ENCODE measurements around the gene LRRC37A2. TPM values are rescaled to one million over a fixed set of nuclear protein-coding genes. Genes with fewer than 3 reads are reported as not detected.
"Not testable (repeated sequence)": the region's sequence is repeated elsewhere in the genome, so short reads cannot be mapped to it uniquely, and the experiment has no call there.

The LRRC37A2 gene
- 10 to 100 TPM in 1 of 4 donors, 1 to 10 TPM in 3; 2.6 to 13.3 (median 5.7) TPM for total RNA-seq
- 1 to 10 TPM; 1.5 to 6.7 (median 1.9) TPM for polyA plus RNA-seq
- long read RNA-seq, donor 1, partial matches to known transcripts = 0 of 1 reads
- long read RNA-seq, donor 1, other reads (novel, unspliced or antisense) = 1 of 1 reads
- long read RNA-seq, donor 2, partial matches to known transcripts = 1 of 2 reads
- long read RNA-seq, donor 2, other reads (novel, unspliced or antisense) = 1 of 2 reads

GRCh38 chr17:46512168-46512567 is at the start of gene LRRC37A2:
TSS of gene LRRC37A2 (plus strand) at chr17:46512468. CDS start at chr17:46512713, 245 bp downstream.
- WGBS, 3 donors = 61 to 97% (median 91%) methylated on average over 1 to 3 of the region's 11 CpGs
- ATAC-seq; H3K36me3 ChIP-seq (ENCODE audit: insufficient read depth in 1 of 2, low read depth in 1 of 2); DNase-seq; H3K27ac ChIP-seq; H3K4me3 ChIP-seq; H3K27me3 ChIP-seq (ENCODE audit: insufficient read depth in 3 of 3, low read length in 2 of 3); H3K9me3 ChIP-seq; intact Hi-C loops (cut with DNase I); H3K4me1 ChIP-seq: not testable (repeated sequence)

GRCh38 chr17:46467618-46468017 is 44.6 kb upstream of the LRRC37A2 start:
- DNase-seq; H3K4me1 ChIP-seq; H3K27ac ChIP-seq; intact Hi-C loops (cut with DNase I); H3K27me3 ChIP-seq (ENCODE audit: insufficient read depth in 3 of 3, low read length in 2 of 3); H3K36me3 ChIP-seq (ENCODE audit: insufficient read depth in 1 of 2, low read depth in 1 of 2); H3K9me3 ChIP-seq; H3K4me3 ChIP-seq: not testable (repeated sequence)
- 81 to 87% methylated on average over 2 to 3 of the region's 5 CpGs; no CpG with 5 or more reads in 1 of the 3 donors for WGBS, 3 donors
- ATAC-seq = peak in 1 of 4 donors; percentile 26

GRCh38 chr17:46474489-46474888 is 37.8 kb upstream of the LRRC37A2 start:
- 89 to 100% methylated on average over 1 of the region's 3 CpGs; no CpG with 5 or more reads in 1 of the 3 donors for WGBS, 3 donors
- intact Hi-C loops (cut with DNase I); H3K9me3 ChIP-seq; H3K36me3 ChIP-seq (ENCODE audit: insufficient read depth in 1 of 2, low read depth in 1 of 2); H3K27ac ChIP-seq; DNase-seq; H3K27me3 ChIP-seq (ENCODE audit: insufficient read depth in 3 of 3, low read length in 2 of 3); H3K4me1 ChIP-seq; H3K4me3 ChIP-seq: not testable (repeated sequence)
- ATAC-seq = peak in 1 of 4 donors; percentile 70

- DNase-seq; H3K9me3 ChIP-seq; H3K27ac ChIP-seq; H3K4me1 ChIP-seq; ATAC-seq; H3K36me3 ChIP-seq (ENCODE audit: insufficient read depth in 1 of 2, low read depth in 1 of 2); H3K27me3 ChIP-seq (ENCODE audit: insufficient read depth in 3 of 3, low read length in 2 of 3); intact Hi-C loops (cut with DNase I); H3K4me3 ChIP-seq: not testable (repeated sequence)
- 90 to 92% methylated on average over 1 of the region's 2 CpGs; no CpG with 5 or more reads in 1 of the 3 donors for whole genome bisulfite sequencing, 3 donors
Observed at GRCh38 chr17:46475583-46475982, 36.7 kb upstream of the LRRC37A2 start.

GRCh38 chr17:46478823-46479222 is 33.4 kb upstream of the LRRC37A2 start:
- H3K4me3 ChIP-seq; ATAC-seq; H3K27me3 ChIP-seq (ENCODE audit: insufficient read depth in 3 of 3, low read length in 2 of 3); H3K9me3 ChIP-seq; H3K36me3 ChIP-seq (ENCODE audit: insufficient read depth in 1 of 2, low read depth in 1 of 2); H3K4me1 ChIP-seq; DNase-seq; intact Hi-C loops (cut with DNase I); H3K27ac ChIP-seq: not testable (repeated sequence)
- no CpG with 5 or more reads among the region's 3 CpGs for WGBS, 3 donors

- H3K27ac ChIP-seq; H3K4me3 ChIP-seq; H3K9me3 ChIP-seq; H3K27me3 ChIP-seq (ENCODE audit: insufficient read depth in 3 of 3, low read length in 2 of 3); ATAC-seq; DNase-seq; intact Hi-C loops (cut with DNase I); H3K36me3 ChIP-seq (ENCODE audit: insufficient read depth in 1 of 2, low read depth in 1 of 2); H3K4me1 ChIP-seq: not testable (repeated sequence)
- WGBS, 3 donors = no CpG with 5 or more reads among the region's 2 CpGs
Observed at GRCh38 chr17:46481310-46481709, 31.0 kb upstream of the LRRC37A2 start.

GRCh38 chr17:46492021-46492420 is 20.2 kb upstream of the LRRC37A2 start:
- peak in 1 of 2 donors; percentile 44 for DNase-seq
- H3K9me3 ChIP-seq; H3K4me1 ChIP-seq; ATAC-seq; H3K27me3 ChIP-seq (ENCODE audit: insufficient read depth in 3 of 3, low read length in 2 of 3); intact Hi-C loops (cut with DNase I); H3K4me3 ChIP-seq; H3K27ac ChIP-seq; H3K36me3 ChIP-seq (ENCODE audit: insufficient read depth in 1 of 2, low read depth in 1 of 2): not testable (repeated sequence)
- 95 to 96% (median 96%) methylated on average over 9 to 11 of the region's 16 CpGs for WGBS, 3 donors

- intact Hi-C loops (cut with DNase I); H3K27me3 ChIP-seq (ENCODE audit: insufficient read depth in 3 of 3, low read length in 2 of 3); DNase-seq; H3K4me3 ChIP-seq; H3K9me3 ChIP-seq; H3K4me1 ChIP-seq; H3K36me3 ChIP-seq (ENCODE audit: insufficient read depth in 1 of 2, low read depth in 1 of 2); H3K27ac ChIP-seq: not testable (repeated sequence)
- peak in 2 of 4 donors; percentile 64 to 70 for ATAC-seq
- WGBS, 3 donors = no CpG with 5 or more reads among the region's 6 CpGs
Observed at GRCh38 chr17:46499437-46500139, 12.7 kb upstream of the LRRC37A2 start.

- H3K4me3 ChIP-seq; H3K36me3 ChIP-seq (ENCODE audit: insufficient read depth in 1 of 2, low read depth in 1 of 2); H3K27me3 ChIP-seq (ENCODE audit: insufficient read depth in 3 of 3, low read length in 2 of 3); DNase-seq; H3K4me1 ChIP-seq; H3K27ac ChIP-seq; H3K9me3 ChIP-seq; intact Hi-C loops (cut with DNase I); ATAC-seq: not testable (repeated sequence)
- WGBS, 3 donors = 90 to 99% (median 94%) methylated on average over 4 to 6 of the region's 7 CpGs
Observed at GRCh38 chr17:46505896-46506295, 6.4 kb upstream of the LRRC37A2 start.

GRCh38 chr17:46534716-46535115 is 22.4 kb downstream of the LRRC37A2 start:
- intact Hi-C loops (cut with DNase I); H3K9me3 ChIP-seq; H3K27me3 ChIP-seq (ENCODE audit: insufficient read depth in 3 of 3, low read length in 2 of 3); H3K36me3 ChIP-seq (ENCODE audit: insufficient read depth in 1 of 2, low read depth in 1 of 2); H3K4me3 ChIP-seq; ATAC-seq; H3K4me1 ChIP-seq; H3K27ac ChIP-seq: not testable (repeated sequence)
- WGBS, 3 donors = 93 to 97% (median 95%) methylated on average over 4 to 22 of the region's 22 CpGs
- DNase-seq = peak; percentile 19 to 43

GRCh38 chr17:46548607-46549006 is 36.3 kb downstream of the LRRC37A2 start:
- H3K27me3 ChIP-seq (ENCODE audit: insufficient read depth in 3 of 3, low read length in 2 of 3); DNase-seq; H3K36me3 ChIP-seq (ENCODE audit: insufficient read depth in 1 of 2, low read depth in 1 of 2); H3K4me3 ChIP-seq; H3K27ac ChIP-seq; intact Hi-C loops (cut with DNase I); H3K9me3 ChIP-seq; ATAC-seq; H3K4me1 ChIP-seq: not testable (repeated sequence)
- 88 to 94% (median 92%) methylated on average over 9 of the region's 10 CpGs for WGBS, 3 donors
